Measurements from ENCODE around the gene IRF3.

IRF3 gene

GRCh38 chr19:49687566-49688316, 22.1 kb upstream of the IRF3 start:
- DNase-seq (ENCODE audit: low spot score) = no peak

DNA sequence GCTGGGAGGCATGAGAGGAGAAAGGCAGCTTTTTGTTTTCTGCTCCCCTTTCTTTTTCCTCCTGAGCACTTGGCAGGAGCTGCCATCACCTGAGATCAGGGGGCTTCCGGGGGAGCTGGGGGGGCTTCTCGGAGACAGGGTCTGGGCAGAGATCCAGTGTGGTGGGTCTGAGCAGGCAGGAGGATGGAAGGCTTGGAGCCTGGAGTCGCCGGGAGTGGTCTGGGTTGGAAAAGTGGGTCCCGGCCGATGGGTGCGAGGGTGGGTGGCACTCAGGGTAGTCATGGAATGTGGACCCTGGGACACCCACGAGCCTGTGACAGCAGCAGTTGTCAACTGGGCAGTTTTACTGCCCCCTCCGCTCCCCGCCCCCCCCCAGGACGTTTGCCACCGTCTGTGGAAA, 21.5 kb upstream of the IRF3 start:
- DNase-seq (ENCODE audit: low spot score) = no peak

DNA sequence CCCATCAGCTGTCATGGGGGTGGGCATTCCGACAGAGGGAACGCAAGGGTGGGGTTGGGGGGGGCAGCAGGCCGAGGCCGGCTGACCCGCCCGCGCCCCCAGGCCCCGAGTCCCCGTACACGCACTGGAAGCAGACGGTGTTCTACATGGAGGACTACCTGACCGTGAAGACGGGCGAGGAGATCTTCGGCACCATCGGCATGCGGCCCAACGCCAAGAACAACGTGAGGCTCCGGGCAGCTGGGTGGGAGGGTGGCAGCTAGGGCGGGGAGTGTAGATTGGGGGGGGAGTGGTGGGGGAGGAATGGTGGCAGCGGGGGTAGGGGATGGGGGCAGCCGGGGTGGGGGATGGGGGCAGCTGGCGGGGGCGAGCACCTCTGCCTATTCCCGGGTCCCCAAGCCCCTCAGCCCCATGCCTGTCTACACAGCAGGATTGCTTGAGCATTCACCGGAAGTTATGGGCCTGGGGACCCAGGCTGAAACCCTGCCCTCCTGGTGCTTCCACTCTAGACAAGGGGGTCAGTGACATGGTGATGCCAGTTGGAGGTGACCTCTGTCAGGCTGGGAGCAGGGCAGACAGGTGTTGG, 20.9 kb upstream of the IRF3 start:
- DNase-seq (ENCODE audit: low spot score) = no peak

DNA sequence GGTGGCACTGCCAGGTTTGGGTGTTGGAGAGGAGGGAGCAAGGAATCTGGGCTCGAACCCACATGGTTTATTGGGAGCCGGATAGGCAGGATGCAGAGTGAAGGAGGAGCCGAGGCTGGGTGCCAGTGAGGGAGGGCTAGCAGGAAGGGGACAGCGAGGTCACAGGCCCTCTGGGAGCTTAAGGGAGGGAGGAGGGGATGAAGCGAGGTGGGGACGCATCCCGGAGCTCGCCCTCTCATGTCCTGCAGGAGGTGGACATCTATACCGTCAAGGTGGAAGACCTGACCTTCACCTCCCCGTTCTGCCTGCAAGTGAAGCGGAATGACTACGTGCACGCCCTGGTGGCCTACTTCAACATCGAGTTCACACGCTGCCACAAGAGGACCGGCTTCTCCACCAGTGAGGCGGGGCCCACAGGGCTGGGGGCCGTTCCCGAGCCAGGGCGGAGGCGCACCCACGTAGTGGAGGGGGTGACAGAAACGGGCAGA, 20.2 kb upstream of the IRF3 start:
- DNase-seq (ENCODE audit: low spot score) = no peak

GRCh38 chr19:49684983-49685553, 19.4 kb upstream of the IRF3 start:
- no peak for DNase-seq (ENCODE audit: low spot score)

DNA sequence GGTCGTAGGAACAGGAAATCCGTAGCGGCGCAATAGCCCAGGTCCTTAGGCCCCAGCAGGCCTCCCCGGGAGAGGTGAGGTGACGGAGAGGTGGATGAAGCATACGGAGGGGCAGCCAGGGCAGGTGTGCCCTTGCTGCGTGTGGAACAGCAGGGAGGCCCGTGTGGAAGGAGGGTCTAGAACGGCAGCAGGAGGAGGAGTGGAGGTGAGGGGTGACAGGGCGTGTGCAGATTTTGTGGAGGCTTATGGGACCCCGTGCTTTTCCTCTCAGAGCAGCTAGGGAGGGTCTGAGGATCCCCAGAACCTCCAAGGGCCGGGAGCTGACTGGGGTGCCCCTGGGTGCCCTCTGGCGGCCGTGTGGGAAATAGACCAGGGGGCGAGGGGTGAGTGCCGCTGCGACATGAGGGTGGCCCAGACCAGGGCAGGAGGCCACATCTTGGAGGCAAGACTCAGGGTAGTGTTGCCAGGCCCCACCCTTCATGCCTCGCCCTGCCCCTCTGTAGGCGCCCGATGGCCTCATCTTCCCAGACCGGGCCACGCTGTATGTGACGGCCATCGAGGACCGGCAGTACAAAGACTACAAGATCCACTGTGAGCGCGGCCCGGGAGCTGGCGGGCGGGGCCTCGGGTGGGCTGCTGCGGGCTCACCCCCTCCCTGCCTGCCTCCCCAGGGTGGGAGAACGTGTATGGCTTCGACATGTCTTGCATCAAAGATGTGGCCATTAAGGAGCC, 18.8 kb upstream of the IRF3 start:
- no peak for DNase-seq (ENCODE audit: low spot score)

DNA sequence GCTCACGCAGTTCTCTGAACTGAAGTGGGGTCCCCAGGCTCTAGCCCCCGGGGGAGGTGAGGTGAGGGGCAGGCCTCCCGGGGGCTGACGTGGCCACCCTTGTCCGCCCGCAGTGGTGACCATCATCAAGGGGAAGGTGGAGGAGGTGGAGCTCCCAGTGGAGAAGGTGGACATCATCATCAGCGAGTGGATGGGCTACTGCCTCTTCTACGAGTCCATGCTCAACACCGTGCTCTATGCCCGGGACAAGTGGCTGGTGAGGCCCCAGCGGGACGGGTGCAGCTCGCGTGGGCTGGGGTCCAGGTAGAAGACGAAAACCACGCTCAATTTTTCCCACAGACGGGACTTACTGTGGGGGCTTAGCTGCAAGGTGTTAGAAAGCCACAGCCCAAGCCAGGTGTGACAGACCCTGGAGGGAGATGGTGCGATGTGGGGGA, 18.2 kb upstream of the IRF3 start:
- DNase-seq (ENCODE audit: low spot score) = no peak

GRCh38 chr19:49682274-49682673, 16.6 kb upstream of the IRF3 start:
- DNase-seq (ENCODE audit: low spot score) = no peak

DNA sequence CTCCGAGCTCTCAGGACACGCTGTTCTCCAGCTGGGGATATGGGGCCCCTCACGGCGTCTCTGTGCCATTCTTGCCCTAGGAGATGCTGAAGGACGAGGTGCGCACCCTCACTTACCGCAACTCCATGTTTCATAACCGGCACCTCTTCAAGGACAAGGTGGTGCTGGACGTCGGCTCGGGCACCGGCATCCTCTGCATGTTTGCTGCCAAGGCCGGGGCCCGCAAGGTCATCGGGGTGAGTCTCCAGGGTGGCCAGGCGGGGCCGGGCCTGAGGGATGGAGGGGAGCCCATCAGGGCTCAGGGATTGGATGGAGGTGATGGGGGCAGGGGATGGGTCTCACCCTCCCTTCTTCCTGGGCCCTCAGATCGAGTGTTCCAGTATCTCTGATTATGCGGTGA, 16.2 kb upstream of the IRF3 start:
- DNase-seq (ENCODE audit: low spot score) = no peak

DNA sequence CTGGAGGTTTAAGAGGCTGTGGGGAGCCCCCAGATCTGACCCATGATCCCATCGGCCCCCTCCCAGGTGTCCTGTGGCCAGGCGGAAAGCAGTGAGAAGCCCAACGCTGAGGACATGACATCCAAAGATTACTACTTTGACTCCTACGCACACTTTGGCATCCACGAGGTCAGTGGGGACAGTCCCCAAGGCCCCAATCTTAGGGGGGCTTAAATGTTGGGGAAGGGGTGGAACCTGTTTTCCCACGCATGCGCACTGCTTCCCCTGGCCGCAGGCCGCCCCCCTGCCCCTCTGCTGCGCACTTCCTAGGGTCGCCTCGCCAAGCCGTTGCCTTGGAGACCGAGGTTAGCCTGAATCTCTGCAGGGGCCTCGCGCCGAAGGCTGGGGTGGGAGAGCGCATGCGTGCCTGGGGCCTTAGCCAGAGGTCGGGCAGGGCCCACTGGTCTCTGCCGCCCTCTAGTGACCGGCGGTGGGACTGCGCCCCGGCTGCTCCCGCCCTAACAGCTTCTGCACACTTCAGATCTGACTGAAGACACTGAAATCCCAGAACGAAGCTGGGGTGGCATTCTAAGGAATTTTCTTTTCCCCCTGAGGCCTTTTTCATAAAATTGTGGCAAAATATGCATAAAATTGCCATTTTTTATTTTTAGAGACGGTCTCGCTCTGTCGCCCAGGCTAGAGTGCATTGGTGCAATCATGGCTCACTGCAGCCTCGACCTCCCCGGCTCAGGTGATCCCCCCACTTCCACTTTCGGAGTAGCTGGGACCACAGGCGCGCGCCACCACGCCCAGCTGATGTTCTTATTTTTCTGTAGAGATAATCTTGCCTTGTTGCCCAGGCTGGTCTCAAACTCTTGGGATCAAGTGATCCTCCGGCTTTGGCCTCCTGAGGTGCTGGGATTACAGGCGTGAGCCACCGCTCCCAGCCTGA, 15.0 kb upstream of the IRF3 start:
- DNase-seq (ENCODE audit: low spot score) = peak; percentile 91

- DNase-seq (ENCODE audit: low spot score) = no peak
These were observed 14.2 kb upstream of the IRF3 start for GRCh38 chr19:49679771-49680413.

- no peak for DNase-seq (ENCODE audit: low spot score)
These were observed 13.5 kb upstream of the IRF3 start for GRCh38 chr19:49678985-49679770.

- peak; percentile 64 for DNase-seq (ENCODE audit: low spot score)
These were observed 12.4 kb upstream of the IRF3 start for GRCh38 chr19:49677901-49678674.

GRCh38 chr19:49677231-49677900, 11.7 kb upstream of the IRF3 start, which contains the start of gene PRMT1:
PRMT1 (plus strand) TSS chr19:49677271; CDS start chr19:49677281, 10 bp downstream.
- DNase-seq (ENCODE audit: low spot score) = no peak

GRCh38 chr19:49676784-49677230, 11.2 kb upstream of the IRF3 start:
- DNase-seq (ENCODE audit: low spot score) = peak; percentile 100

GRCh38 chr19:49676136-49676783, 10.6 kb upstream of the IRF3 start:
- DNase-seq (ENCODE audit: low spot score) = peak; percentile 92

DNA sequence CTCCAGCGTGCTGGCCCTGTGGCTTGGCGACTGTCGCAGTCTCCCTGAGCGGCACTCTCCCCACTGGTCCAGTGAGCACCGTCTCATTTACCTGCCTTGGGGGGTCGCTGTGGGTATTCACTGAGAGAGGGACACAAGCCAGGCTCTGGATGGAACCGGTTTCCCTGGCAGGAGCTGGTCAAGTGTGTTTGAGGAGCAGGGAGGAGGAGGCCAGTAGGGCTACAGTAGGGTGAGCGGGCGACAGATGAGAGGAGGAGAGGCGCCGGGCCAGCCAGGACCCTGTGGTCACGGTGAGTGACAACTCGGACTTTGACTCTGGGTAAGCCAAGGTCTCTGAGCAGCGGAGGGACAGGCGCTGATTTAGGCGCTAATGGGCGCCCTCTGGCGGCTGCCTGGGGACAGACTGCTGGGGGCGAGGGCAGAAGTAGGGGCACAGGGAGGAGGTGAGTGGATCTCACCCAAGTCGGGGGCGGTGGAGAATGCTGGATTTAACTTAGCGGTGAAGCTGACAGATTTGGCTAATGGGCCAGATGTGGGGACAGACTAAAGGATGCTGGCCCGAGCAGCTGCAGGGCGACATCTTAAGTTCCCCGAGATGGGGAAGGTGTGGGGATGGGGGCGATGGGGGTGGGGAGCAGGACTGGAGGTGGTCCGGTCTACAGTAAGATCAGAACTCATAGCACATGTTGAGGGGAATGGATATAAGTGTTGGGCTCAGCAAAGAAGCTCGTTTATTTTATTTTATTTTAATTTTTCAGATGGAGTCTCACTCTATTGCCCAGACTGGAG, 6.7 kb upstream of the IRF3 start:
- peak; percentile 84 for DNase-seq (ENCODE audit: low spot score)
